ENCODE measurements around the gene LAMB1. TPM values are rescaled to one million over a fixed set of nuclear protein-coding genes. Genes with fewer than 3 reads are reported as not detected.

The LAMB1 gene
- total RNA-seq, 1 experiment from 2014 or later: 32.0 TPM

GRCh38 chr7:108014215-108014614, 11.3 kb upstream of the LAMB1 start:
- Histone ChIP-seq H3K9ac (ENCODE audit: low read length) (no peak overlapping the region), H3K4me1 (ENCODE audit: control insufficient read depth in 1 of 2, insufficient read depth in 2 of 2, low read length in 2 of 2) (peaks cover 20 to 25% of the 10 kb centered on the region in 2 experiments), H3K9me3 (ENCODE audit: control insufficient read depth in 1 of 2, insufficient read depth in 1 of 2, low read depth in 1 of 2, low read length in 2 of 2) (no peaks in the 10 kb centered on the region), H3K27ac (ENCODE audit: low read depth, low read length) (peak overlapping the region; percentile 50; the same call in 1 of the 2 replicates), H4K20me1 (ENCODE audit: insufficient read depth) (no peaks in the 10 kb centered on the region), H2AFZ (ENCODE audit: low read depth, low read length, poor library complexity, severe bottlenecking) (peak overlapping the region; percentile 53), H3K4me3 (replicated peaks in 1 of 2; ENCODE audit: low read depth in 1 of 2, low read length in 2 of 2) (no peak overlapping the region), H3K27me3 (ENCODE audit: insufficient read depth, low read length) (no peaks in the 10 kb centered on the region), H3K79me2 (ENCODE audit: insufficient read depth, low read length) (no peaks in the 10 kb centered on the region), H3K9me2 (ENCODE audit: insufficient read depth) (no peaks in the 10 kb centered on the region), H3K4me2 (ENCODE audit: low read length) (no peak overlapping the region), H3K36me3 (ENCODE audit: control insufficient read depth in 1 of 2, insufficient read depth in 2 of 2, low read length in 2 of 2) (no peaks in the 10 kb centered on the region)
- ATAC-seq: no peak
- intact Hi-C loops (cut with micrococcal nuclease): no loop called here
- ChIA-PET RAD21 (ENCODE audit: low non-redundant PET in 1 of 2, low total read pairs in 2 of 2, uncharacterized antibody in 2 of 2, unreplicated experiment in 2 of 2) (no interaction called here), CTCF (interaction anchor here (1.6 kb wide), 1 partner anchor 132 kb away, joined by 3 read pairs; no protein-coding TSS in a partner anchor), POLR2A (no interaction called here)
- no TSS peak for BruUV-seq (replicated peaks)
- TF ChIP-seq, protein P1, sequence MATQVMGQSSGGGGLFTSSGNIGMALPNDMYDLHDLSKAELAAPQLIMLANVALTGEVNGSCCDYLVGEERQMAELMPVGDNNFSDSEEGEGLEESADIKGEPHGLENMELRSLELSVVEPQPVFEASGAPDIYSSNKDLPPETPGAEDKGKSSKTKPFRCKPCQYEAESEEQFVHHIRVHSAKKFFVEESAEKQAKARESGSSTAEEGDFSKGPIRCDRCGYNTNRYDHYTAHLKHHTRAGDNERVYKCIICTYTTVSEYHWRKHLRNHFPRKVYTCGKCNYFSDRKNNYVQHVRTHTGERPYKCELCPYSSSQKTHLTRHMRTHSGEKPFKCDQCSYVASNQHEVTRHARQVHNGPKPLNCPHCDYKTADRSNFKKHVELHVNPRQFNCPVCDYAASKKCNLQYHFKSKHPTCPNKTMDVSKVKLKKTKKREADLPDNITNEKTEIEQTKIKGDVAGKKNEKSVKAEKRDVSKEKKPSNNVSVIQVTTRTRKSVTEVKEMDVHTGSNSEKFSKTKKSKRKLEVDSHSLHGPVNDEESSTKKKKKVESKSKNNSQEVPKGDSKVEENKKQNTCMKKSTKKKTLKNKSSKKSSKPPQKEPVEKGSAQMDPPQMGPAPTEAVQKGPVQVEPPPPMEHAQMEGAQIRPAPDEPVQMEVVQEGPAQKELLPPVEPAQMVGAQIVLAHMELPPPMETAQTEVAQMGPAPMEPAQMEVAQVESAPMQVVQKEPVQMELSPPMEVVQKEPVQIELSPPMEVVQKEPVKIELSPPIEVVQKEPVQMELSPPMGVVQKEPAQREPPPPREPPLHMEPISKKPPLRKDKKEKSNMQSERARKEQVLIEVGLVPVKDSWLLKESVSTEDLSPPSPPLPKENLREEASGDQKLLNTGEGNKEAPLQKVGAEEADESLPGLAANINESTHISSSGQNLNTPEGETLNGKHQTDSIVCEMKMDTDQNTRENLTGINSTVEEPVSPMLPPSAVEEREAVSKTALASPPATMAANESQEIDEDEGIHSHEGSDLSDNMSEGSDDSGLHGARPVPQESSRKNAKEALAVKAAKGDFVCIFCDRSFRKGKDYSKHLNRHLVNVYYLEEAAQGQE (IDR thresholded peaks at IDR 0.05; ENCODE audit: low read depth): no peak
- no peak for DNase-seq (ENCODE audit: low read depth, low spot score)

GRCh38 chr7:108012499-108013430, 9.8 kb upstream of the LAMB1 start:
- Histone ChIP-seq H2AFZ (ENCODE audit: low read depth, low read length, poor library complexity, severe bottlenecking) (peak overlapping the region; percentile 44), H3K4me3 (replicated peaks in 1 of 2; ENCODE audit: low read depth in 1 of 2, low read length in 2 of 2) (no peak overlapping the region), H3K9ac (ENCODE audit: low read length) (no peak overlapping the region), H3K27ac (ENCODE audit: low read depth, low read length) (no peak overlapping the region), H3K9me3 (ENCODE audit: control insufficient read depth in 1 of 2, insufficient read depth in 1 of 2, low read depth in 1 of 2, low read length in 2 of 2) (no peaks in the 10 kb centered on the region), H3K79me2 (ENCODE audit: insufficient read depth, low read length) (no peaks in the 10 kb centered on the region), H3K27me3 (ENCODE audit: insufficient read depth, low read length) (no peaks in the 10 kb centered on the region), H3K9me2 (ENCODE audit: insufficient read depth) (no peaks in the 10 kb centered on the region), H3K36me3 (ENCODE audit: control insufficient read depth in 1 of 2, insufficient read depth in 2 of 2, low read length in 2 of 2) (no peaks in the 10 kb centered on the region), H3K4me1 (ENCODE audit: control insufficient read depth in 1 of 2, insufficient read depth in 2 of 2, low read length in 2 of 2) (peaks cover 20 to 25% of the 10 kb centered on the region in 2 experiments), H3K4me2 (ENCODE audit: low read length) (peak overlapping the region; percentile 6; the same call in 1 of the 2 replicates), H4K20me1 (ENCODE audit: insufficient read depth) (no peaks in the 10 kb centered on the region)
- intact Hi-C loops (cut with micrococcal nuclease): no loop called here
- TF ChIP-seq EZH2phosphoT487 (IDR thresholded peaks at IDR 0.05; ENCODE audit: borderline replicate concordance): no peak
- no peak for TF ChIP-seq CBX3 (IDR thresholded peaks at IDR 0.05; ENCODE audit: low read depth)
- TF ChIP-seq, protein P2, sequence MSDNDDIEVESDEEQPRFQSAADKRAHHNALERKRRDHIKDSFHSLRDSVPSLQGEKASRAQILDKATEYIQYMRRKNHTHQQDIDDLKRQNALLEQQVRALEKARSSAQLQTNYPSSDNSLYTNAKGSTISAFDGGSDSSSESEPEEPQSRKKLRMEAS (IDR thresholded peaks at IDR 0.05): no peak
- no peak for TF ChIP-seq TCF7L2 (IDR thresholded peaks at IDR 0.05; ENCODE audit: borderline replicate concordance, extremely low read depth, insufficient read depth, insufficient read length)
- no peak for TF ChIP-seq SIN3A (IDR thresholded peaks at IDR 0.05; ENCODE audit: low read depth)
- no peak for TF ChIP-seq JUND (IDR thresholded peaks at IDR 0.05)
- TF ChIP-seq ELF1 (IDR thresholded peaks at IDR 0.05; ENCODE audit: borderline replicate concordance, low read depth): no peak
- no peak for TF ChIP-seq FOSL1 (IDR thresholded peaks at IDR 0.05; ENCODE audit: low read depth)
- ChIA-PET RAD21 (ENCODE audit: low non-redundant PET in 1 of 2, low total read pairs in 2 of 2, uncharacterized antibody in 2 of 2, unreplicated experiment in 2 of 2) (no interaction called here), POLR2A (no interaction called here), CTCF (no interaction called here)
- no peak for ATAC-seq
- no peak for DNase-seq (ENCODE audit: low read depth, low spot score)
- BruUV-seq (replicated peaks): no TSS peak

Measured in HCT116 (cell line).